Gastroesophageal sphincter (tissue), 4 donors: ENCODE results near the gene MRPL22. TPM values are rescaled to one million over a fixed set of nuclear protein-coding genes. Genes with fewer than 3 reads are reported as not detected.
"Not testable (repeated sequence)": the region's sequence is repeated elsewhere in the genome, so short reads cannot be mapped to it uniquely, and the experiment has no call there.

Experiments
- ATAC-seq: fragments of 150-250 bp; one replicate; pipeline ENCODE4 v1.9.1; 2016; ENCODE audit warnings: mild to moderate bottlenecking, moderate library complexity
- H3K27ac ChIP-seq, 4 donors: fragments of 200-600 bp; sonication (generic) in 3 of 4; 1 replicate in 3 of 4; 2 replicates in 1 of 4; pipeline ENCODE4 v1.5.1; 2016 to 2019
- H3K27me3 ChIP-seq: fragments of 200-600 bp; sonication (generic); one replicate; pipeline ENCODE4 v1.5.1; 2019
- H3K36me3 ChIP-seq, 2 donors: fragments of 200-600 bp; sonication (generic); one replicate each; pipeline ENCODE4 v1.5.1; 2019; ENCODE audit warnings: control low read depth in 1 of 2
- H3K4me1 ChIP-seq, 3 donors: fragments of 200-600 bp; sonication (generic); 1 replicate in 2 of 3; 2 replicates in 1 of 3; pipeline ENCODE4 v1.5.1; 2016 to 2019; ENCODE audit warnings: control low read depth in 2 of 3
- H3K4me3 ChIP-seq, 2 donors: fragments of 200-600 bp; sonication (generic); one replicate each; pipeline ENCODE4 v1.5.1; 2019; ENCODE audit warnings: mild to moderate bottlenecking in 1 of 2, moderate library complexity in 1 of 2
- H3K9me3 ChIP-seq, 3 donors: fragments of 200-600 bp; sonication (generic); one replicate each; pipeline ENCODE4 v1.5.1; 2017 to 2019; ENCODE audit warnings: control low read depth in 2 of 3
- CTCF ChIP-seq, 4 experiments: fragments of 200-600 bp in 2 of 4; fragments of 450-650 bp in 2 of 4; sonication (generic) in 1 of 4; IDR thresholded peaks; one replicate each; pipeline ENCODE4 v1.5.1; 2017 to 2019; ENCODE audit warnings: antibody characterized with exemption in 4 of 4, mild to moderate bottlenecking in 2 of 4, moderate library complexity in 2 of 4
- EP300 ChIP-seq: sonication (generic); formaldehyde crosslinking; IDR thresholded peaks from one replicate; pipeline ENCODE4 v1.6.1; 2017; ENCODE audit warnings: antibody characterized with exemption, mild to moderate bottlenecking
- POLR2A ChIP-seq, 2 donors: fragments of 450-650 bp; IDR thresholded peaks; one replicate each; pipeline ENCODE4 v1.6.1; 2017; ENCODE audit warnings: antibody characterized with exemption in 2 of 2, mild to moderate bottlenecking in 2 of 2, moderate library complexity in 1 of 2
- POLR2AphosphoS5 ChIP-seq: sonication (generic); formaldehyde crosslinking; IDR thresholded peaks from one replicate; pipeline ENCODE4 v1.6.1; 2017; ENCODE audit warnings: antibody characterized with exemption
- WGBS, 2 donors: methylation state at CpG; one replicate each; pipeline ENCODE4 v1.1.5; 2018; ENCODE audit warnings: low coverage in 1 of 2; 5-methylcytosine and 5-hydroxymethylcytosine counted together
- total RNA-seq, 4 donors: library from RNA; depleted of rRNA; stranded (reverse); fragments of >200 nt; gene quantifications; one replicate each; pipeline ENCODE4 v1.1.0, GENCODE V29; 2016

Gene MRPL22
- total RNA-seq, 4 donors from 2014 or later = 14.8 to 23.5 (median 20.5) TPM

- Histone ChIP-seq H3K4me3 (no peak overlapping the region), H3K27ac (no peak overlapping the region), H3K4me1 (no peaks in the 10 kb centered on the region), H3K27me3 (no peaks in the 10 kb centered on the region), H3K36me3 (no peaks in the 10 kb centered on the region), H3K9me3 (no peaks in the 10 kb centered on the region)
- 26 to 83% methylated on average over 1 to 2 of the region's 4 CpGs for WGBS, 2 donors
- no peak for TF ChIP-seq EP300
- TF ChIP-seq POLR2A (IDR thresholded peaks at IDR 0.05) = no peak
- TF ChIP-seq CTCF (IDR thresholded peaks at IDR 0.05) = no peak
- no peak for TF ChIP-seq POLR2AphosphoS5
- ATAC-seq = no peak
These were observed 54.8 kb downstream of the MRPL22 start for GRCh38 chr5:154995679-154996078.

GRCh38 chr5:154997746-154998145 is 56.9 kb downstream of the MRPL22 start:
- no peak for ATAC-seq
- Histone ChIP-seq H3K27me3 (no peaks in the 10 kb centered on the region), H3K9me3 (no peaks in the 10 kb centered on the region), H3K36me3 (no peaks in the 10 kb centered on the region), H3K4me1 (no peaks in the 10 kb centered on the region), H3K27ac (no peak overlapping the region), H3K4me3 (no peak overlapping the region)
- TF ChIP-seq EP300 (no peak), CTCF (IDR thresholded peaks at IDR 0.05) (no peak), POLR2AphosphoS5 (no peak), POLR2A (IDR thresholded peaks at IDR 0.05) (no peak)
- 56 to 63% methylated on average over 5 of the region's 5 CpGs for WGBS, 2 donors

GRCh38 chr5:154999865-155000264 is 59.0 kb downstream of the MRPL22 start:
- no peak overlapping the region for H3K27ac ChIP-seq
- WGBS, 2 donors = 94 to 100% methylated on average over 1 to 5 of the region's 5 CpGs
- no peaks in the 10 kb centered on the region for H3K36me3 ChIP-seq
- H3K27me3 ChIP-seq = no peaks in the 10 kb centered on the region
- no peaks in the 10 kb centered on the region for H3K9me3 ChIP-seq
- TF ChIP-seq POLR2A (IDR thresholded peaks at IDR 0.05) (no peak), CTCF (IDR thresholded peaks at IDR 0.05) (no peak), EP300 (no peak), POLR2AphosphoS5 (no peak)
- ATAC-seq = no peak
- H3K4me3 ChIP-seq = no peak overlapping the region
- H3K4me1 ChIP-seq = no peaks in the 10 kb centered on the region

- TF ChIP-seq CTCF (IDR thresholded peaks at IDR 0.05) = no peak
- no peak for TF ChIP-seq EP300
- no peak for TF ChIP-seq POLR2AphosphoS5
- TF ChIP-seq POLR2A (IDR thresholded peaks at IDR 0.05) = no peak
- no peak overlapping the region for H3K27ac ChIP-seq
- H3K9me3 ChIP-seq = no peaks in the 10 kb centered on the region
- no peak for ATAC-seq
- no peak overlapping the region for H3K4me3 ChIP-seq
- no peaks in the 10 kb centered on the region for H3K4me1 ChIP-seq
- 72 to 100% methylated on average over 1 to 2 of the region's 4 CpGs for WGBS, 2 donors
- H3K27me3 ChIP-seq = no peaks in the 10 kb centered on the region
- no peaks in the 10 kb centered on the region for H3K36me3 ChIP-seq
These were observed 60.6 kb downstream of the MRPL22 start for GRCh38 chr5:155001523-155001922.

- H3K27ac ChIP-seq, ATAC-seq, H3K9me3 ChIP-seq, H3K27me3 ChIP-seq, H3K4me3 ChIP-seq, H3K36me3 ChIP-seq, H3K4me1 ChIP-seq: not testable (repeated sequence)
- WGBS, 2 donors = 57 to 89% methylated on average over 1 to 2 of the region's 4 CpGs
These were observed 61.8 kb downstream of the MRPL22 start for GRCh38 chr5:155002722-155003121.
